Ammon's horn (tissue), 1 donor: ENCODE results near the gene SPCS3.
"Not testable (repeated sequence)": the region's sequence is repeated elsewhere in the genome, so short reads cannot be mapped to it uniquely, and the experiment has no call there.

Experiments used
- DNase-seq: peaks from one replicate; pipeline ENCODE4 v3.0.0-alpha.2; 2016; ENCODE audit warnings: low spot score

Gene SPCS3

DNA sequence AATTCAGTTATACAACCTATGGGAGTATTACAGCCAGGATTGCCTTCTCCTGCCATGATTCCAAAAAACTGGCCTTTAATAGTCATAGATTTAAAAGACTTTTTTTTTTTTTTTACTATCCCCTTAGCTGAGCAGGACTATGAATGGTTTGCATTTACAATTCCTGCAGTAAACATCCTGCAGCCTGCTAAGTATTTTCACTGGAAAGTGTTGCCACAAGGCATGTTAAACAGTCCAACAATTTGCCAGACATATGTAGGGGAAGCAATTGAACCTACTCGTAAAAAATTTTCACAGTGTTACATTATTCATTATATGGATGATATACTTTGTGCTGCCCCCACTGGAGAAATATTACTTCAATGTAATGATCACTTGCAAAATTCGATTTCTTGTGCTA lies 27.1 kb downstream of the SPCS3 start:
- not testable (repeated sequence) for DNase-seq

DNA sequence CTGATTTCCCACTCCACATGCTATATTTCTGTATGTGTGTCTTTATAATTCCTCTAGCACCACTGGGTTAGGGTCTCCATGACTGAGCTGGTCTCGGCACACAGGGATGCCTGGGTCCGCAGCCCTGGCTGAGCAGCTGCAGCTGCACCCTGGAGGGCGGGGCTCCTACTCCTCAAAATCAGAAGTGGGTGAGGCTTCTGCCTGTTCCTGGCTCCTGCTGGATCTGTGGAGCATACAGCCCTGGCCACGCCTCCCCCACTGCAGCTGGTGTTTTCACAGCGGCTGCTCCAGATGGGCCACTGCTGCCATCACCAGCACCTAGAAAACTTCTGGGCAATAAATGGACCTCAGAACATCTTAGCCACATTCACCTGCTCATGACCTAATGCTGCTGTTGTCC lies 30.9 kb downstream of the SPCS3 start:
- DNase-seq: no peak

GRCh38 chr4:176354884-176355283 lies 35.1 kb downstream of the SPCS3 start:
- no peak for DNase-seq

- DNase-seq: no peak
Observed at GRCh38 chr4:176357359-176358082, 37.8 kb downstream of the SPCS3 start.

GRCh38 chr4:176358083-176358469 lies 38.3 kb downstream of the SPCS3 start:
- DNase-seq: no peak

GRCh38 chr4:176359590-176359989 lies 39.8 kb downstream of the SPCS3 start:
- DNase-seq: no peak

DNA sequence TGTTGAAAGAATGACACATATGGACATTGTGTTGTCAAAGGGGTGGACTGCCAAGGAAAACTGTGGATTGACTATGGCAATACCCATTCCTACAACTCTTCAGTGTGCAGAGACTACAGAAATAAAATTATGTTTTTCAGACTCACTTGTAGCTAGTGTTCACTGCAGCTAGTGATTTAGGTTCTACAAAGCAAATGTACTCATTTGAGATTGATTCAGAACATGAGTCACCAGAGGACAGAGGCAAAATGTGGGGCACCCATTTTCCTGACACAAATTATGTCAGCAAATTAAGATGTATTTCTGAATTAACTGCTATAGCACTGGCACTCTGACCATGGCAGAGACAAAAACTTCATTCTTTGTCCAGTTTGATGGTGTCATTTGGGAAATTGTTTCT lies 40.7 kb downstream of the SPCS3 start:
- no peak for DNase-seq

DNA sequence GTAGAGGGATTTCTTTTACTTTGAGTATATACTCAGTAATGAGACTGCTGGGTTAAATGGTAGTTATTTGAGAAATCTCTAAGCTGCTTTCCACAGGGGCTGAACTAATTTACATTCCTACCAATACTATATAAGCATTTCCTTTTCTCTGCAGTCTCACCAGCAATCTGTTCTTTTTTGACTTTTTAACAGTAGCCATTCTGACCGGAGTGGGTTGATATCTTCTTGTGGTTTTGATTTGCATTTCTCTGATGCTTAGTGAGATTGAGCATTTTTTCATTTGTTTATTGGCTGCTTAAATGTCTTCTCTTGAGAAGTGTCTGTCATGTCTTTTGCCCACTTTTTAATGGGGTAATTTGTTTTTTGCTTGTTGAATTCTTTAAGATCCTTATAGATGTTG lies 43.3 kb downstream of the SPCS3 start:
- DNase-seq: no peak

- DNase-seq: no peak
Observed at GRCh38 chr4:176367771-176368465, 48.2 kb downstream of the SPCS3 start.

DNA sequence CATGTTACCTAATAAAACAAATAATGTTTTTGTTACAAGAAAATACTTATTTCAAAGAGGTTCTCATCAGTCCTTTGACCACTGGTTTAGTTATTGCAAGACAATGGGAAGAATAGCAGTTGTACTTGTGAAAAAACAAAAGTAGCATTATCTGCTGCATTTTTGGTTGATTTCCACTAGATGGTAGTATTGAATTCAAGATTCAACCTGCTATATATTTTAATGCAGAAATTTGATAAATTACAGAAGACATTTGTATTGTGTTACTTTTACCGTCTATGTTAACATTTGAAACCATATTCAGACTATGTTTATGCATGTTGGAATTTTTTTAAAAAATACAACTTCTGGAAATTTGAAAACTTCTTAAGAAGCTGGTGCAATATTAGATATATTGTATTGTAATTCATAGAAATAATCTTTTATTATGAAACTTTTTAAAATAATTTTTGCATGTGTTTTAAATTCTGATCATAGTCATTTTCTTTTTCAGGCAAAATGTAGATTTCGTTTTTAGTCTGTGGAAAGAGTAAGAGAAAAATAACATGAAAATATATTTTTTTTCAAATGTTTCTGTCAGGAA lies 56.4 kb downstream of the SPCS3 start:
- DNase-seq: no peak

DNA sequence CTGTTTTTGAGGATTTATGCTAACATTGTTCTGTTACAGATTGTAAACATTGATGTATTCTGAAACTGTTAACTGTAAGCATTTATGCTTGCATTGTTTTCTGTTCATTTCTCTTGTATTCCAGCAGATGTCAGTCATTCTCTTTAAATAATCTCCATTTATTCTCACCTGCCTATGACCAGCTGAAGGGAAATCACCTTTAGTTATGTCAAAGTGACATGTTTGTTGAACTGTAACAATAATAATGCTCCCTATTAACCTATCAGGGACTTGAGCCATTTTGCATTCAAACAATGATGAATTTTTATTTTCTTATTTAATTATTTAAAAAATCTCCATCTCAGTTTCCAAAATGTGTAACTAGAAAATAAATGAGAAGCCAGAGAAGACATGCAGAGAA lies 58.0 kb downstream of the SPCS3 start:
- DNase-seq: peak; percentile 22

- no peak for DNase-seq
Observed at GRCh38 chr4:176380352-176381157, 60.8 kb downstream of the SPCS3 start.
